ENCODE results near the gene COL3A1.

COL3A1 gene

DNA sequence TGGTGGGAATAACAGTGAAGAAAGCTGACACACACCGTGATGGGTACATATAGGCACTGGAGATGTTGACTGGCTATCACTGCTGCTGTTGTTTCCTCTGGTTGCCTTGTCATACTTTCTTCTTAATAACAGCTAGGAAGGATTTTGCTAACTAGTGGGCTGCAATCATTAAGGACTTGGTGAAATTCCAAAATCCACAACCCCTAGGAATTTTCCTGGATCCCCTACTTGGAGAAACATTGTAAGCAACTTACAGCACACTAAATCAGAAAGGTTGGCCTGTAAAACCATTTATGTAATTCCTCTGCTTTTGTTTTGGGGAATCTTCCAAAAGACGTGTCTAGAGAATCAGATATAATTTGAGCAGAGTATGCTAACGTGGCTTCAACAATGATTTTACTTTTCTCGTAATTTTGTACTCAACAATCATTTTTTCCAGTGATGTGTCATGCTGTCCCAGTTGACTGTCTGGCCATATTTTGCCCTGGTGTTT is 8.0 kb upstream of the COL3A1 start:
- ATAC-seq (ENCODE audit: low read depth) (no peak), DNase-seq (ENCODE audit: low spot score in 2 of 2) (no peak)
- Mint-ChIP-seq H3K9me3 (peaks cover 2% of the 10 kb centered on the region), H3K27ac (no peak overlapping the region), H3K36me3 (no peaks in the 10 kb centered on the region), H3K4me3 (no peak overlapping the region), H3K27me3 (no peaks in the 10 kb centered on the region), H3K4me1 (no peaks in the 10 kb centered on the region)

DNA sequence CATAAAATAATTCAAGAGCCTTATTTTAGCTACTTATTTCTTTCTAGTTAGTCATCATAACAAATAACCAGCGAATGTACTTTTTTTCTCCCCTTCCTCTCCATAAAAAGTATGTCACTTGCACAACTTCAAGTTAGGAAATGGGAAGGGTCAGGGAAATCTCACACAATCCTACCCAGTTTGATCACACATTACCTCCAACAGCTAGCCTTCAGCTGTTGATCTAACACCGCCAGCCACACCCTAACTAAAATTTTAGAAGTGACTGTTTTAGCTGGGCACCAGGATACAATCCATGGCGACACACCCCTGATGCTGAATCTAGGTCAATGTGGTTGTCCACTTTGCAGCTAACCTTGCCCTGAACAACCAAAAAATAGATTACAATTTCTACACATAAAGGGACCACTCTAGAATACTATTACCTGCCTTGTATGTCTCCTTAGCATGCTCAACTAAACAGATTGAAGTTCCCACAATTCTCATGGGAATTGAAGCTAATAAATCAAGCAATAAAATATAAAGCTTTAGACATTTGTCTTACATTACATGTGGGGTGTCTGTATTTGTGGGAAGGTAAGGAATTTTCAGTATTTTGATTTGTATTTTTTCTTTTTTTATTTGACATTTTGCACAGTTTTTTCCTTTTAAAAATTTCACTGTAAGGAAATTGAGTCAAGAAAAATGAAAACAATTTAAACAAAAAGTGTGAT is 7.3 kb upstream of the COL3A1 start:
- DNase-seq (ENCODE audit: low spot score in 2 of 2): no peak
- H3K36me3 Mint-ChIP-seq: no peaks in the 10 kb centered on the region

DNA sequence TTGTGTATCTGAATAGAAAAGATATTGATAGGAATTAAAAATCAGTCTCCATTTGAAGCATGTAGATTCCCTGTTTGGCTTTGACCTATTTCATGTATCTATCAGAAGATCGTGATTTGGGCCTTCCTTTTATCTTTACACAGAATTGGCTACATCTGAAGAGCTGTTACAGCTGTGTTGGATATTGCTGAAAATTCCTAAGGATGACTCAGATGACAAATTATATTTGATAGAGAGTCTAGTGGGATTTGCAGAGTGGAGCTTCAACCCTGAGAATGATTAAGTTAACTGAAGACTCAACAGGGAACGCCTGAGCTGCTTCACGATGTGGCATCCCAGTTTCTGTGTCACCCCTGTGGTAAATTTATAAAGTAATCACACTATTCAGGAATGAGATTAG is 4.9 kb upstream of the COL3A1 start:
- H3K36me3 Mint-ChIP-seq: no peaks in the 10 kb centered on the region
- H3K4me1 Mint-ChIP-seq: no peaks in the 10 kb centered on the region
- H3K27ac Mint-ChIP-seq: no peak overlapping the region
- H3K9me3 Mint-ChIP-seq: no peaks in the 10 kb centered on the region
- H3K27me3 Mint-ChIP-seq: no peaks in the 10 kb centered on the region
- no peak overlapping the region for H3K4me3 Mint-ChIP-seq
- no peak for ATAC-seq (ENCODE audit: low read depth)
- no peak for DNase-seq (ENCODE audit: low spot score in 2 of 2)

More for the DNA sequence above, 7.3 kb upstream of the COL3A1 start:
- no peaks in the 10 kb centered on the region for H3K27me3 Mint-ChIP-seq
- H3K9me3 Mint-ChIP-seq: no peaks in the 10 kb centered on the region
- ATAC-seq (ENCODE audit: low read depth): no peak
- no peaks in the 10 kb centered on the region for H3K4me1 Mint-ChIP-seq
- no peak overlapping the region for H3K4me3 Mint-ChIP-seq
- no peak overlapping the region for H3K27ac Mint-ChIP-seq

DNA sequence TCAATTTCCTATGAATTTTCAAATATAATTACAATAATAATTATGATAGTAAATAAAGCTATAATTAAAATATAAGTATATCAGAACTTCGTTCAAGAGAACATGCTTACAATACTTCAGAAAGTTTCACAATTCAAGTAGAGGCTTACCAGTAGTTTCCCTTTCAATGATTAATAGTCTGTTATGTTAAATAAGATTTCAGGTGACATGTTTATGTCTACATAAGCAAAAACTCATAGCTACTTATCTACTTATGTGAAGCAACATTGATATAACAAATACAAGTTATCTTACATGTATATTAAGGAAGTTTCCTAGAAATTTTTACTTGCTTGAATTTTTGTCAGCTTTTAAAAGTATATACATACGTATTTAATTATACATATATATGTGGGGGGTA is 4.5 kb upstream of the COL3A1 start:
- DNase-seq (ENCODE audit: low spot score in 2 of 2) (no peak), ATAC-seq (ENCODE audit: low read depth) (no peak)
- Mint-ChIP-seq H3K9me3 (no peaks in the 10 kb centered on the region), H3K27ac (no peak overlapping the region), H3K4me3 (no peak overlapping the region), H3K27me3 (no peaks in the 10 kb centered on the region), H3K36me3 (no peaks in the 10 kb centered on the region), H3K4me1 (no peaks in the 10 kb centered on the region)

DNA sequence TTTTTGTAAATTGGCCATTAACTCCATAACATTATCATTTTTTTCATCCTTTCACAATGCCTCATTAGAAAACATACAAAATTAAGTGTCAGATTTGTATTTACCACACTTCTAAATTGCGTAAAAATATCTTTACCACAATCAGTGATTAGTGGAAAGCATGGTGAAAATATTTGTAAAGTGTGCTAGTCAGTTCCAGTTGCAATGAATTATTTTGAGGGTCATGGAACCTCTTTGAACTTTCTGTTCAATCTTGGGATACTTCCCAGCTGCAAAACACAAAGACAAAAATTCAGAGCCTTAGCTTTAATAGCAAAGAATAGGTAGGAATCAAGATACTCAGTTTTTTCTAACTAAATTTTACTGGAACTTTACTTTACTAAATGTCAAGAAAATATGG is 4.0 kb upstream of the COL3A1 start:
- Mint-ChIP-seq H3K9me3 (no peaks in the 10 kb centered on the region), H3K27ac (no peak overlapping the region), H3K27me3 (no peaks in the 10 kb centered on the region), H3K36me3 (no peaks in the 10 kb centered on the region), H3K4me1 (no peaks in the 10 kb centered on the region), H3K4me3 (no peak overlapping the region)
- ATAC-seq (ENCODE audit: low read depth) (no peak), DNase-seq (ENCODE audit: low spot score in 2 of 2) (no peak)

DNA sequence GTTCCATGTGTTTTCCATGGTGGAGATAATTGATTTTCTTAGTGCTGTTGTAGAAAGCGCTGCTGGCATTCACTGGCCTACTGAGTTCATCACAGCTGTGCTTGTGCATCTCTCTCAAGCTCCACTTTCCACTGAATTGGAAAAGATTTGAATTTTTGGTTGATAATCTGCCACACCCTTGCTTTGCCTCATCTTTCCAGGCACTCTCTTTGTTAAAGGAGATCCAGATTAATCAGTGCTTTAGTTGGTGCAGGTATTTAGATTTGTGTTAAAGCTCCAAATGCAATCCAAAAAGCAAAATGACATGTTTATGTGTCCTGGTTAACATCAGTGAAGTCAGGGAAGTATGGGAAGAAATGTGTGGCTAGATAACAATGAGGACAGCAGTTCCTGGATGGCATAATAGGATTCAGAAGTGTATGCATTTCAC is 2.7 kb upstream of the COL3A1 start:
- no peaks in the 10 kb centered on the region for H3K36me3 Mint-ChIP-seq
- DNase-seq (ENCODE audit: low spot score in 2 of 2) (no peak), ATAC-seq (ENCODE audit: low read depth) (no peak)
- H3K27me3 Mint-ChIP-seq: no peaks in the 10 kb centered on the region
- no peaks in the 10 kb centered on the region for H3K9me3 Mint-ChIP-seq
- no peaks in the 10 kb centered on the region for H3K4me1 Mint-ChIP-seq
- H3K4me3 Mint-ChIP-seq: no peak overlapping the region
- no peak overlapping the region for H3K27ac Mint-ChIP-seq

DNA sequence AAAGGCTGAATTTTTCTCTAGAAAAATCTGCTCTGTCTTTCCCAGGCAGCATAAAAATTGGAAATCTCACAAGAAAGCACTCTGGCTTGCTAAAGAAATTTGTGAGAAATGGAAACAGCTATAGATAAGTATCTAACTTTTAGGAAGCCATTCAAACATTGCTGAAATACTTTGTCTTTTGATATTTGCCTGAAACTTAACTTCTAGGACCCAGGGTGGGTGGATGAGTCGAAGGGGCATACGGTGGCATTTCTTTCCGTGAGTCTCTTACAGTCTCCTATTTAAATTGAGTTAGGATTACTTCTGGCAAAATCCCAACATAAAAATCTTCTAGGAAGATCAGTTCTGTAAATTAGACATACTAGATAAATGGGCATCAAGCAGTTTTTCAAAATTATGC is 532 bp upstream of the COL3A1 start:
- H3K9me3 Mint-ChIP-seq: no peaks in the 10 kb centered on the region

DNA sequence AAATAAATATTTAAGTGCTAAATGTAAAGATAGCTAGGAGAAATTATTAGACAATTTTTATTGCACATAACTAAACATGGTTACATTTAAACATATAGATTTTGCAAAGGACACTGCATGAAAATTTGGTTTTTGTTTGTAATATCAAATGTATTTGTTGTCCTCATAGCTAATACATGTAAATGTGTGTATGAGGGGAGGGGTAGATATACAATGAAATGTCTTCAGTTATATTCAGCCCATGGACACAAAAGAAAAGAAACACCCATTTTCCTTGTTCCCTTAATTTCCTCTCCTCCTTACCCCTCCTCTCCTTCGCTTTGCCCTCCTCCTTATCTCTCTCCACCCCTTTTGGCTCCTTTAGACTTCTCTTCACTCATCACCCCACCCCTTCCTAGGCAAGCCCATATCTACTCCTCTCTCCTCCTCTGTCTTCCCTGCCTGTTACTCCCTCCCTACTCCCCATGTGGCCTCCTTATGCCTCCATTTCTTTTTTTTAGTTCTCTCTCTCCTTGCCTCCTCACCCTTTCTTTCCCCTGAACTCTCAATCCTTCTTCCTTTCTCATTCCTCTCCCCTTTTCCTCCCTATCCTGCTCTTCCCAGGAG is 1.4 kb downstream of the COL3A1 start:
- Mint-ChIP-seq H3K4me1 (no peaks in the 10 kb centered on the region), H3K36me3 (no peaks in the 10 kb centered on the region), H3K27ac (no peak overlapping the region), H3K9me3 (no peaks in the 10 kb centered on the region), H3K27me3 (no peaks in the 10 kb centered on the region), H3K4me3 (no peak overlapping the region)
- DNase-seq (ENCODE audit: low spot score in 2 of 2): no peak
- no peak for ATAC-seq (ENCODE audit: low read depth)

More for the DNA sequence above, 532 bp upstream of the COL3A1 start:
- H3K27me3 Mint-ChIP-seq: no peaks in the 10 kb centered on the region
- no peak overlapping the region for H3K27ac Mint-ChIP-seq
- ATAC-seq (ENCODE audit: low read depth) (no peak), DNase-seq (ENCODE audit: low spot score in 2 of 2) (no peak)
- H3K36me3 Mint-ChIP-seq: no peaks in the 10 kb centered on the region
- H3K4me3 Mint-ChIP-seq: no peak overlapping the region
- no peaks in the 10 kb centered on the region for H3K4me1 Mint-ChIP-seq

DNA sequence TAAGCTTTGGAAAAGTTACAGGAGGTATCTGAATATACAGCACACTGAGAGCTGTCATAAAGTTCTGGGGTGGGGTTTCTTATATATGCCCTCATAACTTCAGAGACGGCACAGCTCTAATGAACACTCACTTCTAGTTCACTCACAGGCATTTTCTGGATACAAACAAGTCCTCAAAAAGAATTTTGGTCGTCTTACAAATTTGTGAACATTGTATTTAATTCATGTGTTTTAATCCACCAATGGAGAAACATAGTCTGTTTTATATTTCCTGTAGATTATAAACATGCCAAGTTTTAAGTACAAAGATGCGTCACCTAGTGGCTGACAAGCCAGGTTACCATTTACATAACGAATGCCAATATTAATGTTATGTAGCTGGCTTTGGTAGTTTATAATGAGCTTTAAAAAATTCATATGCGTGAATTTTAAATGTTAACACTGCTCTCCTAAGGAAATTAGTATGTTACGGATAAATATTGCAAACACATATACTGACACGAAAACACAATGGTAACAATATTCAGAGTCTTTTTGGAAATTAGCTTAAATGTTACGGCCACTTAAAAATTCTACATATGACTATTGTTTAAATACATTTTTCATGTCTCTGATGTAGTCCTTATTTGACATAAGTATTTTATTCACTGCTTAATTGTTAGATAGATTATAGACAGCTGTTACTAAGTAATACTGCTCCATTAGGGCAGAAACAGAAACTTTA is 2.5 kb downstream of the COL3A1 start:
- Mint-ChIP-seq H3K9me3 (no peaks in the 10 kb centered on the region), H3K4me1 (no peaks in the 10 kb centered on the region), H3K27me3 (no peaks in the 10 kb centered on the region), H3K4me3 (no peak overlapping the region), H3K36me3 (no peaks in the 10 kb centered on the region), H3K27ac (no peak overlapping the region)
- DNase-seq (ENCODE audit: low spot score in 2 of 2) (no peak), ATAC-seq (ENCODE audit: low read depth) (no peak)

DNA sequence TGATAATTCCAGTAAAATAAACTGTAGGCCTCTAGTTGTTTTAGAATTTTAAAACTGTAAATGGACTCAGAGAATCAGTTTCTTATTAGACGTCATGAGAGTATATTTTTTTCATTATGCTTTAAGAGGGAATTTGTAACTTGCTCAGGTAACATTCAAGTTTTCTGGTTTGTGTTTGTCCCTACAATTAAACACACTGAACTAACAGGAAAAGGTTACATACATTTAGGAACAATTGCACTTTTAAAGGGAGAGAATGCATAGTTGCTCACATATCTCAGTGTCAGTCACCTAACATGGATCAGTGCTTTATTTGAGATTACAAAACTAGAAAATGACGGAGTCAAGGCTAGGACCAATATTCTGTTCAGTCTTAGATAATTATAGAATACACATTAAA is 3.1 kb downstream of the COL3A1 start:
- no peak for DNase-seq (ENCODE audit: low spot score in 2 of 2)
- Mint-ChIP-seq H3K27me3 (no peaks in the 10 kb centered on the region), H3K9me3 (no peaks in the 10 kb centered on the region), H3K4me3 (no peak overlapping the region), H3K36me3 (no peaks in the 10 kb centered on the region), H3K27ac (no peak overlapping the region), H3K4me1 (no peaks in the 10 kb centered on the region)
- ATAC-seq (ENCODE audit: low read depth): no peak

DNA sequence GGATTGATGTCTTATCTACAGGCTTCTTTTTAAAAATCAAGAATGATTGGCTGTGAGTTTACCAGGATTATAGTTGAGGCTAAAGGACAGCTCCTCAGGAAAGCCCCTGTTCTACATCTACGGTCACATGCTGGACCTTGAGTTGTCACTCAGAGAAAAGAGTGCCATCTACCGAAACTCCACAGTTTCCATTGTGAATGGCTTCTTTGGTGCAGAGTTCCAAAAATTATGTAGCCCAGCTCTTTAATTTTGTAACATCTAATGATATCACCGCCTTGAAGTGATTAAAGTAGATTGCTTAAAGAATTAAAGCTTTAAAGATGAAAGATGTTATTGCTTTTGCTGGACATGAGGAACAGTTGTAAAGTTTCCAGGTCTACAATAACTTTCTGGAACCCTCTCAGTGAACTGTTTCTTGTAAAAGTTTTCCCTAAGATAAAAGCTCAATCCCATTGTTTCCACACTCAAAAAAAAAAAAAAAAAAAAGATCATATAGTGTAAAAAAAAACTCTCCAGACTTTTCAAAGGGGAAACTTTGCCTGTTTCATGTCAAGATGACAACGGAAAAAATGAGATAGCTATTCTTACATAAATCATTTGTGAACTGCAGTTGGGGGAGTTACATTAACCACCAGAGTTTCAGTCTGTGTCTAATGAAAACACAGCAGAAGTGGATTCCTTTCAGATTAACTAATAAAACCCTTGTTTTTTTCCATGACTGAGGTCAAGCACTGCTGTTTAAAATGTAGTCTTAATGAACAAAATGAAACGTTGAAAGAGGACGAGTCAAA is 4.3 kb downstream of the COL3A1 start:
- no peak overlapping the region for H3K27ac Mint-ChIP-seq
- no peaks in the 10 kb centered on the region for H3K9me3 Mint-ChIP-seq
- no peak overlapping the region for H3K4me3 Mint-ChIP-seq
- no peaks in the 10 kb centered on the region for H3K36me3 Mint-ChIP-seq
- no peaks in the 10 kb centered on the region for H3K4me1 Mint-ChIP-seq
- H3K27me3 Mint-ChIP-seq: no peaks in the 10 kb centered on the region
- ATAC-seq (ENCODE audit: low read depth): no peak
- DNase-seq (ENCODE audit: low spot score in 2 of 2): no peak

DNA sequence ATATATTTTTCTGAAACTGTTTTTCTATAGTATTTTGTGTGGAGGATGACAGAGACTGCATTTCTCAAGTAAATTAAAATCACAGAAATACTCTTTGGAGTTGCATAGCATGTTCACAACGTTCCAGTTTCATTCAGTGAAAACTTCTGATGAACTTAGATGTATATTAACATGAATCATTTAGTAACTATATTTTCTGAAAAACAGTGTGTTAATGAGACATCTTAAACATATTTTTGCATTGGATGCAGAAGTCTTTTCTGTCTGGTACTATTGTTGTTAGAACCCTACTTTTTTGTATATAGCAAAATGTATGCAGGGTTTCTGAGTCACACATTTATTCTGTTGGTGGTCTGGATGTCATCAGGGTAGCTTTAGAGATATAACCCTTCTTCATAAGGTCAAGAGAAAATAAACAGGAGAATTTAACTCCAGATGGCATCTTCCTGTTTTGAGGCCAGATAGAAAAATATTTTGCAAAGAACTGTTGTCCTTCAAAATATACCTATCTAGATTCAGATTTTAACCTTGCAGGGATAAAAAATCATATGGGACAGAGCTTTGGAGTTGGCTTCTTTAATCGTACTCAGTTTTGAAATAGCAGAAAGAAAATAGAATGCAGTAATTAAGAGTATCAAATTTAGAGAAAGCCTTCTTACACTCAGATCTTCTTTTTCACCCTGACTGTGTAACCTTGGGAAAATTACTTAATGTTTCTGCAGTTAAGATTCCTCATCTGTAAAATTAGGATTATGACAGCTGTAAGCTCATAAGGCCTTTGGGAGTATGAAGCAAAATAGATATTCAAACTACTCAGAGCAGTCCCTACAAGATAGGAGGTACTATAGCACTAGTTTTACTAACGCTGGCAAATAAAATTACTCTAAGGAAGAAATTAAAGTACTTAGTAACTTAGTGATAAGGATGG is 5.3 kb downstream of the COL3A1 start:
- ATAC-seq (ENCODE audit: low read depth) (no peak), DNase-seq (ENCODE audit: low spot score in 2 of 2) (no peak)
- Mint-ChIP-seq H3K27ac (no peak overlapping the region), H3K9me3 (no peaks in the 10 kb centered on the region), H3K4me1 (no peaks in the 10 kb centered on the region), H3K27me3 (no peaks in the 10 kb centered on the region), H3K36me3 (no peaks in the 10 kb centered on the region), H3K4me3 (no peak overlapping the region)

DNA sequence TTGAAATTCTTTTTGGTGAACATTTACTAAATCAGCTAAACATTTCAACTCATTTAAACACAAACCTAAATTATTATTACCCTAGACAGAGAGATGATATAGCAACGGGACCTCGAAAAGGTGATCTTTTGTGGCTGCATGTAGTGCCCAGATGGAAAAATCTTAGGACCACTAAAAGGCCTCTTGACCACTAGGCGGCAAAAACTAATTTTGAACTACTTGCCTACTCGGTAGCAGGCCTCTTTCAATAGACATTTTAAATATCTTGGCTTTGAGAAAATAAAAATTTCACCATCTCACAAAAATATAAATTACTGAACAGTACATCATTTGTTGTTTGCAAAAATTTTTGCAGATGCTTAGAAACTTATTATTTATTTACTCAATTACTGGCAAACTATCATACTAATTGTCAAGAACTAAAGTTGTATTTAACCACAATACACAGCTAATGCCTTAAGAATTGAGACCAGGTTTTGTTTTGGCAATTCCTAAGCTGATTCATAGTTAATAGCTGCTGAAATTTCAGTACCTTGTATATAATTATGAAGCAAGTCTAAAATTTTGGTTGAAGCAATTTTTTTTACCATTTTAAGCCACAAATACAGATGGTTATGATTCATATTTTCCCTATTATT is 9.4 kb downstream of the COL3A1 start:
- ATAC-seq (ENCODE audit: low read depth): no peak
- no peak overlapping the region for H3K27ac Mint-ChIP-seq
- DNase-seq (ENCODE audit: low spot score in 2 of 2): no peak
- H3K36me3 Mint-ChIP-seq: no peaks in the 10 kb centered on the region
- no peaks in the 10 kb centered on the region for H3K9me3 Mint-ChIP-seq
- H3K27me3 Mint-ChIP-seq: no peaks in the 10 kb centered on the region
- H3K4me1 Mint-ChIP-seq: no peaks in the 10 kb centered on the region
- H3K4me3 Mint-ChIP-seq: no peak overlapping the region
